Prostate gland (tissue), 2 donors: ENCODE measurements around the gene PRR5L. TPM values are rescaled to one million over a fixed set of nuclear protein-coding genes. Genes with fewer than 3 reads are reported as not detected.
"Not testable (repeated sequence)": the region's sequence is repeated elsewhere in the genome, so short reads cannot be mapped to it uniquely, and the experiment has no call there.

Source experiments
- DNase-seq: peaks from one replicate; pipeline ENCODE4 v3.0.0-alpha.2; 2019; ENCODE audit warnings: low spot score
- H3K27ac ChIP-seq, 2 donors: fragments of 200-600 bp; sonication (generic); 2 replicates each; pipeline ENCODE4 v1.5.1; 2017 to 2019
- H3K27me3 ChIP-seq: fragments of 200-600 bp; sonication (generic); replicated peaks from 2 replicates; pipeline ENCODE4 v1.5.1; 2019; ENCODE audit not compliant: insufficient read depth
- H3K36me3 ChIP-seq, 2 donors: fragments of 200-600 bp; sonication (generic); 1 replicate in 1 of 2; 2 replicates in 1 of 2; pipeline versions ENCODE4 v1.5.1 to v1.8.1; 2017 to 2019
- H3K4me1 ChIP-seq: fragments of 200-600 bp; sonication (generic); replicated peaks from 2 replicates; pipeline ENCODE4 v1.5.1; 2019
- H3K4me3 ChIP-seq, 2 donors: fragments of 200-600 bp; sonication (generic); 2 replicates each; pipeline ENCODE4 v1.5.1; 2017 to 2019
- H3K9me3 ChIP-seq: fragments of 200-600 bp; sonication (generic); 2 replicates; pipeline ENCODE4 v1.5.1; 2017
- POLR2A ChIP-seq: fragments of 450-650 bp; IDR thresholded peaks from one replicate; pipeline ENCODE4 v1.6.1; 2016; ENCODE audit warnings: antibody characterized with exemption, mild to moderate bottlenecking
- POLR2AphosphoS5 ChIP-seq: sonication (generic); formaldehyde crosslinking; IDR thresholded peaks from one replicate; pipeline ENCODE4 v1.6.1; 2017; ENCODE audit warnings: antibody characterized with exemption
- WGBS: methylation state at CpG from one replicate; pipeline ENCODE4 v1.1.5; 2018; 5-methylcytosine and 5-hydroxymethylcytosine counted together
- intact Hi-C: fragments of 100-400 bp; cut with DNase I; formaldehyde crosslinking; loops from one replicate; pipeline ENCODE4 v1.14.2; 2022
- total RNA-seq, 2 donors: library from RNA; depleted of rRNA; stranded (reverse); fragments of >200 nt; gene quantifications; one replicate each; pipeline ENCODE4 v1.1.0, GENCODE V29; 2016
- TF ChIP-seq, protein P1 (sequence below), 4 experiments: fragments of 200-600 bp in 2 of 4; fragments of 450-650 bp in 2 of 4; sonication (generic) in 2 of 4; IDR thresholded peaks; 1 replicate in 3 of 4; 2 replicates in 1 of 4; pipeline ENCODE4 v1.5.1; 2016 to 2019; ENCODE audit warnings: antibody characterized with exemption in 4 of 4, mild to moderate bottlenecking in 2 of 4, moderate library complexity in 2 of 4

The PRR5L gene
- total RNA-seq, 2 donors from 2014 or later: 4.0 to 10.1 TPM

DNA sequence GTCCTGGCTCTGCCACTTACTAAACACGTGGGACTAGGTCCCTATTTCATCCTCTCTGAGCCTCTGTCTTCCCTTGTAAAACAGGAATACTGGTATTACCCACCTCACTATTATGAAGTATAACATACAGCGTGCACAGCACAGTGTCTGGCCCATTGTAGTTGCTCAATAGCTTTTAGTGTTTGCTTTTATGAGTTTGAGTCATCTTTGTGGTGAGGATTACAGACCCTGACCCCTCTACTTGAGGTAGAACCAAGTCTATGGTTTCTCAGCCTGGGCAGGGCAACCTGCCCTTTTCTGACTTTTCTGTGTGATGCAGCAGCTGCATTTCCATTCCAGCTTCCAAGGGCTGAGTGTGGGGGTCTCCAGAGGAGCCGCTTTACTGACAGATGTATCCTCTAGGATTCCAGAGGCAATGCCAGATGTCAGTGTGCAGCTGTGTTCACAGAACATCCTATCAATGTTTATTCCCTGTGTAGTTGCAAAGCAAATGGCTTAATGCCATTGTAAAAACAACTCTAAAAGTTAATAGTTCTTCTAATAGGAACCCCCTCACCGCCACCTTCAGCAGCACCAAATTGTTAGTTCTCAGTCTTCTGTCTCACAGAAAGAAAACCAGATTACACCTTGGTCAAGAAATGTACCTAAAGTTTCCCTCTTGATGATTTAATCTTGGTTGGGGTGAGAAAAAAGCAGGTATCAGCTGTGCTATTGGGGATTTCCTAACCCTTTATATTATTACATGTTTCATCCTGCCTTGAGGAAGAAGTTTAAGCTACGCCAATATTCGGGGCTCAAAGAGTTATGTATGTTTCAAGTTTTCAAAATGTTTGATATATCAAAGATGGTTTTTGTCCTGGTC is 16.8 kb downstream of the PRR5L start:
- Histone ChIP-seq H3K27me3 (no peaks in the 10 kb centered on the region), H3K9me3 (no peaks in the 10 kb centered on the region), H3K4me1 (no peaks in the 10 kb centered on the region), H3K36me3 (no peaks in the 10 kb centered on the region), H3K4me3 (no peak overlapping the region), H3K27ac (no peak overlapping the region)
- no peak for DNase-seq
- TF ChIP-seq, protein P1, sequence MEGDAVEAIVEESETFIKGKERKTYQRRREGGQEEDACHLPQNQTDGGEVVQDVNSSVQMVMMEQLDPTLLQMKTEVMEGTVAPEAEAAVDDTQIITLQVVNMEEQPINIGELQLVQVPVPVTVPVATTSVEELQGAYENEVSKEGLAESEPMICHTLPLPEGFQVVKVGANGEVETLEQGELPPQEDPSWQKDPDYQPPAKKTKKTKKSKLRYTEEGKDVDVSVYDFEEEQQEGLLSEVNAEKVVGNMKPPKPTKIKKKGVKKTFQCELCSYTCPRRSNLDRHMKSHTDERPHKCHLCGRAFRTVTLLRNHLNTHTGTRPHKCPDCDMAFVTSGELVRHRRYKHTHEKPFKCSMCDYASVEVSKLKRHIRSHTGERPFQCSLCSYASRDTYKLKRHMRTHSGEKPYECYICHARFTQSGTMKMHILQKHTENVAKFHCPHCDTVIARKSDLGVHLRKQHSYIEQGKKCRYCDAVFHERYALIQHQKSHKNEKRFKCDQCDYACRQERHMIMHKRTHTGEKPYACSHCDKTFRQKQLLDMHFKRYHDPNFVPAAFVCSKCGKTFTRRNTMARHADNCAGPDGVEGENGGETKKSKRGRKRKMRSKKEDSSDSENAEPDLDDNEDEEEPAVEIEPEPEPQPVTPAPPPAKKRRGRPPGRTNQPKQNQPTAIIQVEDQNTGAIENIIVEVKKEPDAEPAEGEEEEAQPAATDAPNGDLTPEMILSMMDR (IDR thresholded peaks at IDR 0.05): no peak
- WGBS: 48% methylated on average over 6 of the region's 6 CpGs
- intact Hi-C loops: no loop called here

DNA sequence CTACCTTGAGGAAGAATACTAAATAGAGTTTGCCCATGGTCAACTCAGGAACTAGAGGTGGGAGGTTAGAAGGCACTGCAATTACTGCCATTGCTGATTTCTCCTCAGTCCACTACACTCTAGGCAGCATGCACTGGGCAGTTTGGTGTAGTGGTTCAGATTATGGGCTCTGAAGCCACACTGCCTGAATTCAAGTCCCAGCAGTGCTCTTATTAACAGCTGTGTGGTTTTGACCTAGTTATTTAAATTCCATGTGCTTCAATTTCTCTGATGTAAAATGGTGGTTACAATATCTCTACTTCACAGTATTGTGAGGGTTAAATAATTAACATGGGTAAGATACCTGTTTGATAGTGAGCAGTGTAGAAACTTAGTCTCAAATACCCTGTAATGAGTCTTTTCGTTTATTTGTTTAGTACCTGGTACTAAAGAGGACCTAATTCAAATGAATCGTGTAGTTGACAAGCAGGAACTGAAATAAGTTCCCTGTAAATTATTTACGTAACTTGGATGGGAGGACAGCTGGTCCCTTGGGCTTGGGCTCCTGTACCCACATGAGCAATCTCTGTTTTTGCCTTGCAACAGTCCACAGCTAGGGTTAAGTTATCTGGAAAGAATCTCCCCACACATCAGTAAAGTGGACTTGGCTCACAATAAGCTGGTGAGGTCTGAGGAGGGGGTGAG is 17.8 kb downstream of the PRR5L start:
- no peaks in the 10 kb centered on the region for H3K36me3 ChIP-seq
- no peak for TF ChIP-seq POLR2AphosphoS5
- no peaks in the 10 kb centered on the region for H3K4me1 ChIP-seq
- H3K4me3 ChIP-seq: no peak overlapping the region
- H3K27ac ChIP-seq: no peak overlapping the region
- WGBS: 50% methylated on average over 3 of the region's 3 CpGs
- no peaks in the 10 kb centered on the region for H3K9me3 ChIP-seq
- no peak for DNase-seq
- no peaks in the 10 kb centered on the region for H3K27me3 ChIP-seq
- intact Hi-C loops: no loop called here

DNA sequence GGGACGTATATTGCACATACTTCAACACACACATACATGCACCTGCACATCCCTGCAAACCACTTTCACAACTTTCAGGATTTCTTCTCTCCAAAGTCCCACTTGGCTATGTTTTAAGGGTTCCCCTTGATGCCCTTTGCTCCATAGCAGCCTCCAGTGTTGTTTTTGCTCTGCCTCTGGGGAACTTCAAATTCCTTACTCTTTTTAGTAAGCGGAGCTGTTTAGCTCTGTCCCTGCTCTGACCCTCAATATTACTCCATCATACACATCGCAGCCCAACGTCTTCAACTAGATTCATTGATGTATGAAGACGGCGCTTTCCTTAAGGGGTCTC is 18.3 kb downstream of the PRR5L start:
- Histone ChIP-seq H3K27ac (no peak overlapping the region), H3K9me3 (no peaks in the 10 kb centered on the region), H3K4me3 (no peak overlapping the region), H3K4me1 (no peaks in the 10 kb centered on the region), H3K36me3 (no peaks in the 10 kb centered on the region), H3K27me3 (no peaks in the 10 kb centered on the region)
- WGBS: 79% methylated on average over 6 of the region's 6 CpGs
- TF ChIP-seq POLR2A (no peak), POLR2AphosphoS5 (no peak)
- TF ChIP-seq, protein P1 (IDR thresholded peaks at IDR 0.05): no peak
- DNase-seq: no peak
- intact Hi-C loops: no loop called here

DNA sequence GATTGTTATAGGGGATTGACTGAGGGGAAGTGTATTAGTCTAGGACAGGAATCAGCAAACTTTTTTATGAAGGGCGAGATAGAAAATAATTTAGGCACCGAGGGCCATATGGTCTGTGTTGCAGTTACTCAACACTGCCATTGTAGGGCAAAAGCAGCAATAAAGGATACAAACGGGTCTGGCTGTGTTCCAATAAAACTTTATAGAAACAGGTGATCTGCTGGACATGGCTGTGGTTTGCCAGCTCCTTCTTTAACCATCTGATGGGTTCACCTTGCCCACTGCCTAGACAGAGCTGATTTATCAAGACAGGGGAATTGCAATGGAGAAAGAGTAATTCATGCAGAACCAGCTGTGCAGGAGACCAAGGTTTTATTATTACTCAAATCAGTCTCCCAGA is 20.0 kb downstream of the PRR5L start:
- 61% methylated on average over 3 of the region's 3 CpGs for WGBS

DNA sequence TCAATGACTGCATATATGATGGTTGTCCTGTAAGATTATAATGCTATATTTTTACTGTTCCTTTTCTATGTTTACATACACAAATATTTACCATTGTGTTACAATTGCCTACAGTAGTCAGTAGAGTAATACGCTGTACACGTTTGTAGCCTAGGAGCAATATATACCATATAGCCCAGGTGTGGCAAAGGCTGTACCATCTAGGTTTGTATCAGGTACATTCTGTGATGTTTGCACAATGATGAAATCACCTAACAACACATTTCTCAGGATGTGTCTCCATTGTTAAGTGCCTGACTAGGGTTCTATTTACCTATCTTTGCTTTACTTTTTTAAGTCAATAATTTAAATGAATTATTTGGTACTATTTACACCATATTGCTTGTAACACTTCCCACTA is 21.9 kb downstream of the PRR5L start:
- no peaks in the 10 kb centered on the region for H3K36me3 ChIP-seq
- WGBS: 50% methylated on average over 2 of the region's 2 CpGs
- no peaks in the 10 kb centered on the region for H3K4me1 ChIP-seq
- no peak for TF ChIP-seq POLR2A
- TF ChIP-seq, protein P1 (IDR thresholded peaks at IDR 0.05): no peak
- no peak for TF ChIP-seq POLR2AphosphoS5
- intact Hi-C loops: no loop called here
- no peaks in the 10 kb centered on the region for H3K9me3 ChIP-seq
- no peaks in the 10 kb centered on the region for H3K27me3 ChIP-seq
- H3K4me3 ChIP-seq: no peak overlapping the region
- no peak overlapping the region for H3K27ac ChIP-seq
- DNase-seq: no peak

More for the DNA sequence above, 20.0 kb downstream of the PRR5L start:
- Histone ChIP-seq H3K4me3 (no peak overlapping the region), H3K27ac (no peak overlapping the region), H3K27me3 (no peaks in the 10 kb centered on the region), H3K4me1 (no peaks in the 10 kb centered on the region), H3K36me3 (no peaks in the 10 kb centered on the region), H3K9me3 (no peaks in the 10 kb centered on the region)
- intact Hi-C loops: no loop called here
- TF ChIP-seq POLR2AphosphoS5 (no peak), POLR2A (no peak)
- TF ChIP-seq, protein P1 (IDR thresholded peaks at IDR 0.05): no peak
- no peak for DNase-seq

DNA sequence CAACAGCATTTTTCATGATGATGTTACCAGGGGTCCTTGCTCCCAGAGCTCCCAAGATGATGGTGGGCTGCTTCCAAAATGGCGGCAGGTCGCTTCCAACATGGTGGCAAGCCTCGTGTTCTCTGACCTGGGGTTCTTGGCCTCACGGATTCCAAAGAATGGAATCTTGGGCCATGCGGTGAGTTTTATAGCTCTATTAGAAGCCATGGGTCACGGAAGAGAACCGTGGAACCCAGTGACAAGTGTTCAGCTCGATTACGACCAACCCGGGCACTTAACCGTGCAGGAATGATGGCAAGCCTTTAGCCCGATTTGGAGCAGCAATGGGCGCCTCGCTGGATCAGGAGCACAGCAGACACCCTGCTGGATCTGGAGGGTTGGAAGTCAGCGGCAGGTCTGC is 28.9 kb downstream of the PRR5L start:
- H3K9me3 ChIP-seq, H3K36me3 ChIP-seq, H3K27me3 ChIP-seq, H3K4me3 ChIP-seq, intact Hi-C loops, H3K27ac ChIP-seq, H3K4me1 ChIP-seq, DNase-seq: not testable (repeated sequence)
- 96% methylated on average over 15 of the region's 15 CpGs for WGBS

DNA sequence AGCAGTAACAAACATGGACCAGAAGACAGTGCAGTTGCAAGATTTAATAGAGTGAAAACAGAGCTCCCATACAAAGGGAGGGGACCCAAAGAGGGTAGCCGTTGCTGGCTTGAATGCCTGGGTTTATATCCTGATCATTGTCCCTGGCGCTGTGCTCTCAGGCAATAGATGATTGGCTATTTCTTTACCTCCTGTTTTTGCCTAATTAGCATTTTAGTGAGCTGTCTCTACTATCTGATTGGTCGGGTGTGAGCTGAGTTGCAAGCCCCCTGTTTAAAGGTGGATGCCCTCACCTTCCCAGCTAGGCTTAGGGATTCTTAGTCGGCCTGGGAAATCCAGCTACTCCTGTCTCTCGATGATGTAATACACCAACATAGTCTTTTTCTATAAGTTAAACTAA is 29.3 kb downstream of the PRR5L start:
- H3K36me3 ChIP-seq, H3K4me1 ChIP-seq, H3K27ac ChIP-seq, H3K27me3 ChIP-seq, H3K4me3 ChIP-seq, intact Hi-C loops, DNase-seq, H3K9me3 ChIP-seq: not testable (repeated sequence)
- 90% methylated on average over 5 of the region's 5 CpGs for WGBS
